MCF 10A (cell line): ENCODE measurements around the gene GABRR2. TPM values are rescaled to one million over a fixed set of nuclear protein-coding genes. Genes with fewer than 3 reads are reported as not detected.
"Not testable (repeated sequence)": the region's sequence is repeated elsewhere in the genome, so short reads cannot be mapped to it uniquely, and the experiment has no call there.

Source experiments
- BruUV-seq: library from RNA; stranded (reverse); fragments of 400-500 nt; replicated peaks from 2 replicates; lab custom pipeline; 2021; lab: Mats Ljungman, UMichigan
- CTCF ChIA-PET: fragments of 300-600 bp; sonication (Branson Sonifier 250); formaldehyde crosslinking; extraction: SDS; loops from one replicate; lab custom pipeline; 2021; ENCODE audit warnings: antibody characterized with exemption, inconsistent platforms; lab: Yijun Ruan, JAX
- POLR2A ChIA-PET: fragments of 300-600, 350-650 bp; sonication (Branson Sonifier 250); formaldehyde crosslinking; extraction: SDS; loops from one replicate; lab custom pipeline; 2020; ENCODE audit warnings: antibody characterized with exemption, inconsistent platforms; lab: Yijun Ruan, JAX
- DNase-seq: peaks from one replicate; pipeline ENCODE4 v3.0.0-alpha.2; 2018; ENCODE audit not compliant: unreplicated experiment
- H3K27ac Mint-ChIP-seq: one replicate; pipeline ENCODE4 v1.8.0; 2022; ENCODE audit warnings: mild to moderate bottlenecking, low read depth, mixed read lengths; ENCODE audit not compliant: unreplicated experiment
- H3K27me3 Mint-ChIP-seq: one replicate; pipeline ENCODE4 v1.8.0; 2022; ENCODE audit warnings: mixed read lengths; ENCODE audit not compliant: insufficient read depth, unreplicated experiment
- H3K36me3 Mint-ChIP-seq: one replicate; pipeline ENCODE4 v1.8.0; 2022; ENCODE audit warnings: mild to moderate bottlenecking, moderate library complexity, mixed read lengths; ENCODE audit not compliant: insufficient read depth, unreplicated experiment
- H3K4me1 Mint-ChIP-seq: one replicate; pipeline ENCODE4 v1.8.0; 2022; ENCODE audit warnings: mixed read lengths; ENCODE audit not compliant: insufficient read depth, unreplicated experiment
- H3K4me3 Mint-ChIP-seq: one replicate; pipeline ENCODE4 v1.8.0; 2022; ENCODE audit warnings: mild to moderate bottlenecking, moderate library complexity, mixed read lengths; ENCODE audit not compliant: unreplicated experiment
- H3K9me3 Mint-ChIP-seq: one replicate; pipeline ENCODE4 v1.8.0; 2022; ENCODE audit warnings: mixed read lengths; ENCODE audit not compliant: unreplicated experiment
- CTCF ChIP-seq: fragments of 200-600 bp; IDR thresholded peaks from one replicate; pipeline ENCODE4 v1.8.0; 2022; ENCODE audit warnings: antibody characterized with exemption, mild to moderate bottlenecking; ENCODE audit not compliant: unreplicated experiment
- intact Hi-C: fragments of 100-400 bp; cut with micrococcal nuclease; formaldehyde crosslinking; loops from 2 replicates; pipeline ENCODE4 v1.14.1; 2022
- total RNA-seq: library from RNA; stranded (reverse); gene quantifications from 2 replicates; pipeline ENCODE4 v1.2.3, GENCODE V29; 2022

Gene GABRR2
- total RNA-seq, 1 experiment from 2014 or later = not detected

- Mint-ChIP-seq H3K4me1 (peaks cover 6% of the 10 kb centered on the region), H3K4me3 (no peak overlapping the region), H3K27me3 (peaks cover 31% of the 10 kb centered on the region), H3K27ac (no peak overlapping the region), H3K36me3 (peaks cover 4% of the 10 kb centered on the region), H3K9me3 (no peaks in the 10 kb centered on the region)
- DNase-seq = no peak
- TF ChIP-seq CTCF = no peak
- intact Hi-C loops = no loop called here
- no TSS peak for BruUV-seq
- ChIA-PET CTCF (interaction anchor here (0.5 to 5.1 kb wide), 11 partner anchors 9 to 1346 kb away, joined by 3 to 74 read pairs (median 5); no protein-coding TSS in a partner anchor), POLR2A (interaction anchor here (1.1 kb wide), 2 partner anchors 159 to 261 kb away, joined by 3 to 6 read pairs; no protein-coding TSS in a partner anchor)
Observed at GRCh38 chr6:89243331-89243629, 71.8 kb downstream of the GABRR2 start.

GRCh38 chr6:89242574-89243330 is 72.3 kb downstream of the GABRR2 start:
- peak; percentile 56 for TF ChIP-seq CTCF
- intact Hi-C loops = loop anchor here (1.0 kb wide), 2 partner anchors 120 to 260 kb away; no protein-coding TSS in a partner anchor
- ChIA-PET CTCF (interaction anchor here (0.6 to 5.1 kb wide), 37 partner anchors 8 to 1345 kb away, joined by 3 to 74 read pairs (median 4); no protein-coding TSS in a partner anchor), POLR2A (interaction anchor here (0.9 to 1.3 kb wide), 5 partner anchors 158 to 260 kb away, joined by 3 to 6 read pairs (median 4); no protein-coding TSS in a partner anchor)
- BruUV-seq = no TSS peak
- H3K4me1 Mint-ChIP-seq = peaks cover 6% of the 10 kb centered on the region
- no peak overlapping the region for H3K4me3 Mint-ChIP-seq
- H3K36me3 Mint-ChIP-seq = peaks cover 4% of the 10 kb centered on the region
- H3K27ac Mint-ChIP-seq = no peak overlapping the region
- peak; percentile 62 for DNase-seq
- H3K9me3 Mint-ChIP-seq = no peaks in the 10 kb centered on the region
- peaks cover 28% of the 10 kb centered on the region for H3K27me3 Mint-ChIP-seq

- Mint-ChIP-seq H3K9me3 (no peaks in the 10 kb centered on the region), H3K27ac (no peak overlapping the region), H3K36me3 (peaks cover 4% of the 10 kb centered on the region), H3K4me1 (peaks cover 6% of the 10 kb centered on the region), H3K27me3 (no peaks in the 10 kb centered on the region), H3K4me3 (no peak overlapping the region)
- no TSS peak for BruUV-seq
- CTCF ChIA-PET = interaction anchor here (0.6 to 3.2 kb wide), 5 partner anchors 13 to 1598 kb away, joined by 3 to 20 read pairs (median 3); partner anchors contain the start of gene RNGTT
- no peak for TF ChIP-seq CTCF
- peak; percentile 27 for DNase-seq
- POLR2A ChIA-PET = no interaction called here
- intact Hi-C loops = no loop called here
Observed at GRCh38 chr6:89239338-89239737, 75.8 kb downstream of the GABRR2 start.

- H3K36me3 Mint-ChIP-seq = no peaks in the 10 kb centered on the region
- no peak overlapping the region for H3K27ac Mint-ChIP-seq
Observed at GRCh38 chr6:89237158-89237557, 77.9 kb downstream of the GABRR2 start.

GRCh38 chr6:89233605-89234004 is 81.5 kb downstream of the GABRR2 start:
- H3K36me3 Mint-ChIP-seq, DNase-seq, BruUV-seq, H3K4me1 Mint-ChIP-seq, H3K4me3 Mint-ChIP-seq, H3K27ac Mint-ChIP-seq, intact Hi-C loops, POLR2A ChIA-PET, H3K9me3 Mint-ChIP-seq: not testable (repeated sequence)
- peaks cover 19% of the 10 kb centered on the region for H3K27me3 Mint-ChIP-seq
- CTCF ChIA-PET = interaction anchor here (1.0 to 1.5 kb wide), 3 partner anchors 9 to 251 kb away, joined by 4 to 6 read pairs (median 4); no protein-coding TSS in a partner anchor

More at GRCh38 chr6:89237158-89237557, 77.9 kb downstream of the GABRR2 start:
- no peak for DNase-seq
- no TSS peak for BruUV-seq
- no peak for TF ChIP-seq CTCF
- Mint-ChIP-seq H3K4me1 (peaks cover under 1% of the 10 kb centered on the region), H3K9me3 (no peaks in the 10 kb centered on the region), H3K4me3 (no peak overlapping the region), H3K27me3 (peaks cover 18% of the 10 kb centered on the region)
- intact Hi-C loops = no loop called here
- ChIA-PET CTCF (interaction anchor here (0.6 to 1.2 kb wide), 4 partner anchors 90 to 1131 kb away, joined by 3 to 5 read pairs (median 4); no protein-coding TSS in a partner anchor), POLR2A (no interaction called here)
